ENCODE results near the gene SETD5.

The SETD5 gene

DNA sequence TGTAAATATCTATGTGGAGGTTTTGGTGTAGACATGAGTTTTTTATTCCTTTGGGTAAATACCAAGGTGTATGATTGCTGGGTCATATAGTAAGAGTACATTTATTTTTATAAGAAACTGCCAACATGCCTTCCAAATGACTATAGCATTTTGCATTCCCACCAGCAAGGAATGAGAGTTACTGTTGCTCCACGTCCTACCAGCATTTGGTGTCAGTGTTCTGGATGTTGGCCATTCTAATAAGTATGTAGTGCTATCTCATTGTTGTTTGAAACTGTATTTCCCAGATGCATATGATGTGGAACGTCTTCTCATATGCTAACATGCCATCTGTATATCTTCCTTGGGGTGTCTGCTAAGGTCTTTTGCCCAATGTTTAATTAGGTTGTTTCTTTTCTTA lies 117.5 kb downstream of the SETD5 start:
- no peak for DNase-seq (ENCODE audit: low read depth)

DNA sequence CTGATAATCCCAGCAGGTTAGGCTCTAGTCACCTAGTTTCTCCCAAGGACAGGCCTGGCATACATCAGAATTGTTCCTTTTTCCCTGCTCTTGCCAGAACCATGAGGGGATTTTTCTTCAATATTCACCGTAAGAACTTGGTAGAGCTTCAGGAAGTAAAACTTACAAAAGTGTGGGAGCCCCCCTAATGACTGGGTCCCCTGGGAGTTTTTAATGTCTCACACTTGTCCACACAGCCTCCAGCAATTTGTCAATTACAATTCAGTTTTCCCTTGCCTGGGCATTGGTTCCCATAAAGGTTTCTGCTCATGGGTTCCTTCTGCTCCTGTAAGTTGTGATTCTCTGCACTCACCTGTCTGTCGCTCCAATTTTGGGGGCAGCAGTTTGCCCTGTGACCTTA lies 127.7 kb downstream of the SETD5 start:
- DNase-seq (ENCODE audit: low read depth): no peak

Measured in T-helper 22 cell (primary cell).